Upper lobe of right lung (tissue), 1 donor: ENCODE data around the gene TBX5. TPM values are rescaled to one million over a fixed set of nuclear protein-coding genes. Genes with fewer than 3 reads are reported as not detected.

Source experiments
- ATAC-seq: fragments of 200-7000 bp; cut with Tn5 transposase; one replicate; pipeline ENCODE4 v1.9.1; 2020; ENCODE audit warnings: mild to moderate bottlenecking, moderate library complexity
- DNase-seq: peaks from one replicate; pipeline ENCODE4 v3.0.0-alpha.2; 2020
- H3K27ac ChIP-seq: fragments of 200-600 bp; one replicate; pipeline ENCODE4 v1.8.0; 2022
- H3K27me3 ChIP-seq: fragments of 200-600 bp; one replicate; pipeline ENCODE4 v1.8.0; 2022; ENCODE audit warnings: mild to moderate bottlenecking
- H3K36me3 ChIP-seq: fragments of 200-600 bp; one replicate; pipeline ENCODE4 v1.8.0; 2022
- H3K4me1 ChIP-seq: fragments of 200-600 bp; one replicate; pipeline ENCODE4 v1.8.0; 2022
- H3K4me3 ChIP-seq: fragments of 200-600 bp; one replicate; pipeline ENCODE4 v1.8.0; 2022; ENCODE audit warnings: mild to moderate bottlenecking
- H3K9me3 ChIP-seq: fragments of 200-600 bp; one replicate; pipeline ENCODE4 v1.8.0; 2022
- intact Hi-C: fragments of 100-400 bp; cut with DNase I; formaldehyde crosslinking; loops from one replicate; pipeline ENCODE4 v1.11.0; 2022
- long read RNA-seq: library from polyadenylated mRNA; unstranded; transcript quantifications from one replicate; pipeline ENCODE4 v2.0.0, GENCODE V29; 2021
- total RNA-seq: library from RNA; stranded (reverse); fragmentation: NEBNext Ultra II Directional; extraction: Animal tissue kit (Norgen Biotek cat#: 25700); gene quantifications from one replicate; pipeline ENCODE4 v1.2.1, GENCODE V29; 2021
- TF ChIP-seq, protein P1 (sequence below): fragments of 200-600 bp; IDR thresholded peaks from one replicate; pipeline ENCODE4 v1.8.0; 2022; ENCODE audit warnings: antibody characterized with exemption
- donor health status: DM: no; HTN: yes; CAD: no; lungs with severe emphysema.

The TBX5 gene
- total RNA-seq: 22.3 TPM
- long read RNA-seq, partial matches to known transcripts: 1 of 11 reads
- long read RNA-seq, other reads (novel, unspliced or antisense): 5 of 11 reads

DNA sequence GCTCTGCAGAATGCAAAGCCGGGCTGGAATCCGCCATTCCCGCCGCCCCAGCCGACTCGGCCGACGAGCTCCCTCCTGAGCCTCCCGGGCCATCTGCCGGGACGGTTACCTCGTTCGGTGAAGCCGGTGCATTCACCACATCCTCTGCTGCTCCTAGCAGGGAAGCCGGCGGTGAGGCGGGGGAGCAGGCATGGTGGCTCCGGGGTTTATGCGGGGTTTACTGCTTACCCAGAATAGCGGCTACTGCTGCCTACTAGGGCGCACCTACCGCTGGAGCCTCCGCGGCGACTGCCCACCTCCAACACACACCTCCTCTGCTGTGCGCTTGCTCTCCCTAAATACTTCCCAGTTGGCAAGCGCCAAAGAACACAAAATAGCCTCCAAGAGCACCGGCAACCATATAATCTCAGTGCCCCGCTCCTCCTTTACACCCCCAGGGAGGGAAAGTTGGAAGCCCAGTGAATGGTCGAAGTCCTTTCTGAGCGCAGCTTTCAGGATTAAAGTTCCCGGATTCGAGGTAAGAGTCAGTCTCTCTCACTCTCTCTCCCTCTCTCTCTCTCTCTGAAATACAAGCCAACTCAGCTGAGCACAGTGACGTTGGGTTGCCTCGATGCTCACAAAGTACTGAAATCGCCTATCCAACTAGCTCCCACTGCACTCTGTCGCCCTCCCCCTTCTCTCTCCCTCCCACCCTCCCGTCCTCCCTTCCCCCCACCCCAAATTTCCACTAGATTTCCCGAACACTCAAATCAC, at the start of gene TBX5:
Gene TBX5, minus strand, starts transcription at position 626 of the 753 bp plus-strand sequence. CDS start 2,246 bp downstream, outside the sequence.
- peaks cover 90% of the 10 kb centered on the region for H3K27me3 ChIP-seq
- peak within 1 kb of the TSS; percentile 55 for H3K4me3 ChIP-seq
- H3K36me3 ChIP-seq: no peaks in the 10 kb centered on the region
- H3K4me1 ChIP-seq: no peaks in the 10 kb centered on the region
- H3K9me3 ChIP-seq: no peaks in the 10 kb centered on the region
- intact Hi-C loops: no loop called here
- DNase-seq: no peak
- TF ChIP-seq, protein P1, sequence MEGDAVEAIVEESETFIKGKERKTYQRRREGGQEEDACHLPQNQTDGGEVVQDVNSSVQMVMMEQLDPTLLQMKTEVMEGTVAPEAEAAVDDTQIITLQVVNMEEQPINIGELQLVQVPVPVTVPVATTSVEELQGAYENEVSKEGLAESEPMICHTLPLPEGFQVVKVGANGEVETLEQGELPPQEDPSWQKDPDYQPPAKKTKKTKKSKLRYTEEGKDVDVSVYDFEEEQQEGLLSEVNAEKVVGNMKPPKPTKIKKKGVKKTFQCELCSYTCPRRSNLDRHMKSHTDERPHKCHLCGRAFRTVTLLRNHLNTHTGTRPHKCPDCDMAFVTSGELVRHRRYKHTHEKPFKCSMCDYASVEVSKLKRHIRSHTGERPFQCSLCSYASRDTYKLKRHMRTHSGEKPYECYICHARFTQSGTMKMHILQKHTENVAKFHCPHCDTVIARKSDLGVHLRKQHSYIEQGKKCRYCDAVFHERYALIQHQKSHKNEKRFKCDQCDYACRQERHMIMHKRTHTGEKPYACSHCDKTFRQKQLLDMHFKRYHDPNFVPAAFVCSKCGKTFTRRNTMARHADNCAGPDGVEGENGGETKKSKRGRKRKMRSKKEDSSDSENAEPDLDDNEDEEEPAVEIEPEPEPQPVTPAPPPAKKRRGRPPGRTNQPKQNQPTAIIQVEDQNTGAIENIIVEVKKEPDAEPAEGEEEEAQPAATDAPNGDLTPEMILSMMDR: no peak
- ATAC-seq: peak; percentile 29
- H3K27ac ChIP-seq: peak within 1 kb of the TSS; percentile 79

DNA sequence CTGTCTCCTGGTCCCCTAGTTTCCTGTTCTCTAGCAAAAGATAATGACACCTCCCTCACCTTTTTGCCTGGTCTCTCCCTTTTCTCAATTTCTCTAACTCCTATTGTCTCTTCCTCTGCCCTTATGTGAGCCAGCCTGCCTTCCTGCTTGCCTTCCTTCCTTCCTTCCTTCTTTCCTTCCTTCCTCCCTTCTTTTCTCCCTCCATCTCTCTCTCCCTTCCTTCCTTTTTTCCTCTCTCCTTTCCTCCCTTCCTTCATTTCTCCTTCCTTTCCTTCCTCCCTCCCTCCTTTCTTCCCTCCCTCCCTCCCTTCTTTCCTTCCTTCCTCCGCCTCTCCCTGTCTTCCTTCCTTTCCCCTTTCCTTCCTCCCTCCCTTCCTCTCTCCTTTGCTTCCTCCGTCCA, 45.7 kb upstream of the TBX5 start:
- ATAC-seq (no peak), DNase-seq (no peak)
- TF ChIP-seq, protein P1: no peak
- Histone ChIP-seq H3K36me3 (no peaks in the 10 kb centered on the region), H3K9me3 (no peaks in the 10 kb centered on the region), H3K27ac (no peak overlapping the region), H3K4me1 (no peaks in the 10 kb centered on the region), H3K4me3 (no peak overlapping the region), H3K27me3 (peaks cover 58% of the 10 kb centered on the region)
- intact Hi-C loops: no loop called here

DNA sequence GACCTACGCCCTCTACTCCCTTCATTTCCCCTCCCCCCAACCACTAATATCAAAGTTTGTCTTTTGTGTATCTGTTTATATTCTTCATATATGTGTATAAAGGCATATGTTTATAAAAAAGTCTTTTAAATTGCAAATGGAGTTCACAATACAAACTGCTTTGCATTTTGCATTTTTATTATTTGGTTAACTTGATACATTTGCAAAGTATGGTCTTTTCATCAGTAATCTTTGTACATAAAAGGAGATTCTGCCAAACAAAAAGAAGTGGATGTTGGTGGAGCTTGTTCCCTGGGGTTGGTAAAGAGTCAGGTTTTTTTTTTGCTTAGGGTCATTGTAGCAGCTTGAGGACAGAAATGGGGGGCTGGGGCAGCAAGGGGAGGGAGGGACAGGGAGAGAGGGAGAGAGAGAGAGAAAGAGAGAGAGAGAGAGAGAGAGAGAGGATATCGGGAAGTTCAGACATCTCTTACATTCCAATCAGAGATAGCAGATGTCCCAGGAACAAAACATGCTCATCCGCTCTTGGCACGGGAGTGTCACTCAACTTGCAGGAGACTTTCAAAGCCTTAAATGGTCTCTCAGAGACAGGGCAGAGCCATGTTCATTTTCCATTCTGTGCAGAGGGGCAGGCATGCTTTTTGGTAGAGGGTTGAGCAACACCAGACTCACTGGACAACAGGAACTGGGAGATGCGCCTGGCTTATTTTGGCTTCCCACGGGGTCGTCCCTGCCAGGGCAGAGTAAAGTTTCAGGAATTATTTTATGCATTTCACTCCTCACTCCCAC, 44.8 kb upstream of the TBX5 start:
- no peak overlapping the region for H3K27ac ChIP-seq
- no peaks in the 10 kb centered on the region for H3K36me3 ChIP-seq
- peaks cover 68% of the 10 kb centered on the region for H3K27me3 ChIP-seq
- no peaks in the 10 kb centered on the region for H3K4me1 ChIP-seq
- intact Hi-C loops: no loop called here
- H3K4me3 ChIP-seq: no peak overlapping the region
- ATAC-seq (no peak), DNase-seq (no peak)
- TF ChIP-seq, protein P1: no peak
- H3K9me3 ChIP-seq: no peaks in the 10 kb centered on the region

DNA sequence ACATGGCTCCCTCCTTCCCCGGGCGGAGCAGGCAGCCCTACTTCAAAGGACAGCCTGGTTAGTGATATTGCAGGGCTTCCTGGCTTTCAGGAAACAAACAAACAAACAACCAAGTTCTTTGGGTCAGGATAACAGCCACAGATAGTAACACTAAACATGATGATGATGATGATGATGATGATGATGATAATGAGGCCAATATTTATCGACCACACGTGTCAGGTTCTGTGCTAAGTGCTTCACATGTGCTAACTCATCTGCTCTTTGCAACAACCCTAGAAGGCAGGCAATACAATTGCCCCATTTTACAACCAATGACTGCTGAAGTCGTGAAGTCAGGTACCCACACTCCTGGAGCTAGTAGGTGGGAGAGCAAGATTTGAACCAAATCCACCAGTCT, 44.1 kb upstream of the TBX5 start:
- ATAC-seq: no peak
- intact Hi-C loops: no loop called here
- Histone ChIP-seq H3K27me3 (peaks cover 69% of the 10 kb centered on the region), H3K36me3 (no peaks in the 10 kb centered on the region), H3K4me3 (no peak overlapping the region), H3K4me1 (no peaks in the 10 kb centered on the region), H3K27ac (no peak overlapping the region), H3K9me3 (no peaks in the 10 kb centered on the region)
- no peak for DNase-seq
- TF ChIP-seq, protein P1: no peak

DNA sequence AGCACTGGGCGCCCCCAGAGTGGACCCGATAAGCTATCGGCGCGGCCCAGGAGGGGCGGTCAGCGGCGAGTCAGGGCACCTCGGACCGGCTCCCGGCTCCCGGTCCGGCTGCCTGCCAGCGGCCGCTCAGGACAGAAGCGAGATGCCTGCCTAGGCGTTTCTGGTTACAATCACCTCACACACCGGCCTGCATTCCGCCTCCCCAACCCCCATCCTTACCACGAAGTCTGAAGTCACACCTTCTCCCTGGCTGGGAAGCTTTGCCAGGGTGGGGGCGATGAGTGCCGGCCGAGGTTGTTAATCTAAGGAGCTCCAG, 42.6 kb upstream of the TBX5 start:
- TF ChIP-seq, protein P1: no peak
- Histone ChIP-seq H3K27ac (no peak overlapping the region), H3K4me1 (no peaks in the 10 kb centered on the region), H3K4me3 (no peak overlapping the region), H3K36me3 (no peaks in the 10 kb centered on the region), H3K27me3 (peaks cover 81% of the 10 kb centered on the region), H3K9me3 (no peaks in the 10 kb centered on the region)
- ATAC-seq: no peak
- no peak for DNase-seq
- intact Hi-C loops: no loop called here
